ENCODE data around the gene HERC4.
"Not testable (repeated sequence)": the region's sequence is repeated elsewhere in the genome, so short reads cannot be mapped to it uniquely, and the experiment has no call there.

The HERC4 gene

DNA sequence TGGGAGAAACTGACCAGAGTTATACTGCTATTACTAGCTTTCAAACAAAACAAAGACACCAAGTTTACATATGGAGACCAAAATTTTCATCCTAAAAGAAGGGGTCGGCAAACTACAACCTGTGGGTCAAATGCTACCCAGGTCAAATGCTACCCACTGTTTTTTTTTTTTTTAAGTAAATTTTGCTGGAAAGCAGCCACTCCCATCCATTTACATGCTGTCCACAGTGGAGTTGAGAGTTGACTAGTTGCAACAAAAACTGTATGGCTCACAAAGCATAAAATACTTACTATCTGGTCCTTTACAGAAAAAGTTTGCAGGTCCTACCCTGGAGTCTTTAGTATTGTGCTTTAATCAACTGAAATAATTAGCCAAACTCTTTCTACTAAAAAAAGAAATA, 99.2 kb downstream of the HERC4 start:
- no peak for DNase-seq (ENCODE audit: extremely low read depth in 1 of 2, low read depth in 1 of 2)

DNA sequence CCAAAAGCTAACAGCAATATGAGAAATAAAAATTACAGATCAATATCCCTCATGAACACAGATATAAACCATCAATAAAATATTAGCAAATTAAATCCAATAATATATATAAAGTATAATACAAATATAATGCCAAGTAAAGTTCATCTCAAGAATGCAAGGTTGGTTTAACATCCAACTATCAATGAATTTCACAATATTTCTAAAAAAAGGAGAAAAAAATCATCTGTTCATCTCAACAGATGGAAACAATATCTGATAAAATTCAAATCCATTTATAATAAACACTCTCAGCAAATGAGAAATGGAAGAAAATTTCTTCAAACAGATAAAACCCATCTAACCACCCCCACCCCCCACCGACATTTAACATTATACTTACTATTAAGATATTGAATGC, 103.8 kb downstream of the HERC4 start:
- no peak for DNase-seq (ENCODE audit: extremely low read depth in 1 of 2, low read depth in 1 of 2)

DNA sequence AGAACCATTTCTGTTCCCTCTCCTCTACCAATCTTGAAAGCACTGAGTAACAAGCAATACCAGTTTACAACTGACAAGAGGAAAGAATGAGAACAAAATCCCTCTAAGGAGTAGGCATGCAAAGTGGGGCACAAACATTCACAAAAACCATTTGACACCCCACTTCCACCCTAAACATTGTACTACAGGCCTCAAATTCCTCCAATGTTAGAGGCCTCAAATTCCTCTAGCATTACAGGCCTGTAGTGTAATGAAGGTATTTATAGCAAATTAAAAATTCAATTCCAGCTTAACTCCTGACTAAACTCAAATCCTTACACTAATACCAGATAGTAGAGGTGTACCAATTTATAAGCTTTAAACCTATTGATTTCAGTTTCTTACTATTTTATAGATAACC, 105.2 kb downstream of the HERC4 start:
- no peak for DNase-seq (ENCODE audit: extremely low read depth in 1 of 2, low read depth in 1 of 2)

DNA sequence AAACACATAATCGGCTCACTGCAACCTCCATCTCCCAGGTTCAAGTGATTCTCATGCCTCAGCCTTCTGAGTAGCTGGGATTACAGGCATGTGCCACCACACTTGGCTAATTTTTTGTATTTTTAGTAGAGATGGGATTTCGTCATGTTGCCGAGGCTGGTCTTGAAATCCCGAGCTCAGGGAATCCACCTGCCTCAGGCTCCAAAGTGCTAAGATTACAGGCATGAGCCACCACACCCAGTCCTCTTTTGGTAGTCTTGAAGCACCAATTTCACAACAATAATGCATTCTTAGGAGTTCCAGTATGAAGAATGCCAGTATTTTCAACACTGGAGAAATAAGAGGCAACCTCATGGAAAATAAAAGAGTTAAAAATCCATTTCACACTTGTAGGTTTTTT, 109.0 kb downstream of the HERC4 start:
- DNase-seq (ENCODE audit: extremely low read depth in 1 of 2, low read depth in 1 of 2), result not testable (repeated sequence)

DNA sequence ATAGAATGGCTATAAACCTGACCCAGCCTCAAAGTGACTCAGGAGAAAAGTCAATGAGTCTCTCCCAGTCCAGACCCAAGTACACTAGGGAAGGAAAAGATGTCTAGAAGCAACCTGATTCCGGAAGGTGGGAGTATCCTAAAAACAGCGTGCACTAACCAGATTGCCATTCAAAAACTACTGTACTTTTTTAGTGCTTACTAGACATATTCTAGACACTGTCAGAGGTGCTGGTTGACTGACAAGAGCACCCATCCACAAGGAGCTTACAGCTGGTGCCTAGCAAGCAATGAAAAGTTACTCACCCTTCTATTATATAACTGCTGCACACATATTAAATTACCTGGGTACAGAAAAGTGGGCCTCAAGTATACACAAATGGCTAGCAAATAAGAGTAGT, 109.6 kb downstream of the HERC4 start:
- DNase-seq (ENCODE audit: extremely low read depth in 1 of 2, low read depth in 1 of 2), result no peak

DNA sequence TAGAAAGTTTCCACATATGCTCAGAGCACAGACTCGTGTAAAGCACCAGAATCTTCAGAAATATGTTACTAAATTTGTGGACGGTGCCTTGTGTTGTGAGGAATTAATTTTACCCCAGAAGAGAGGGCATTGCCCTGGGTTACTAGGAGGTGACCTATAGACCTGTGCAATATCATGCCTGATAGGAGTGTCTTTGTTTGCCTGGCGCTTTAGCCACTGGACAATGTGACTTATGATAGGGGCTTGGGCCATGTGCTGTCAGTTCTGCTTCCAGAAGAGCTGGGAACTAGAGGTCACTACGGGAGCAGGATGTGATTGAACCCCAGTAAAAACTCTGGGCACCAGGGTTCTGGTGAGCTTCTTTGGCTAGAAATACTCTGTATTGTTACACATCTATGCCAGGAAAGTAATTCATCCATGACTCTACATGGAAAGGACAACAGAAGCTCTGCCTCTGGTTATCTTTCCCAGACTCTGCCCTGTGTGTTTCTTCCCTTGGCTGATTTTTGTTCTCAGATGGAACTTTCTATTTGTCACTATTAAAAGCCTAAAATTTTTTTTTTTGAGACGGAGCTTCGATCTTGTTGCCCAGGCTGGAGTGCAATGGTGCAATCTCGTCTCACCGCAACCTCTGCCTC, 115.1 kb downstream of the HERC4 start:
- no peak for DNase-seq (ENCODE audit: extremely low read depth in 1 of 2, low read depth in 1 of 2)

DNA sequence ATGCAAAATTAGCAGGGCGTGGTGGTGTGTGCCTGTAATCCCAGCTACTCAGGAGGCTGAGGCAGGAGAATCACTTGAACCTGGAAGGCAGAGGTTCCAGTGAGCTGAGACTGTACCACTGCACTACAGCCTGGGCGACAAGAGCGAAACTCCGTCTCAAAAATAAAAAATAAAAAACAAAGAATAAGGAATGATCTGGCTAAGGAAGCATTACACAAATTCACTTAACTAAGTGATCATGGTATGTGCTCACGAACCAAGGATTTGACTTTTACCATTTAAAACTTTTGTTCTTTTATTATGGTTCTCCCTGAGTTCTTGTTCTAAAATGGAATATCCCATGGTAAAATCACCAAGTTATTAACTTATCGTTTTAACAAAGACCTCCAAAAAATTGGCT, 119.5 kb downstream of the HERC4 start:
- no peak for DNase-seq (ENCODE audit: extremely low read depth in 1 of 2, low read depth in 1 of 2)

DNA sequence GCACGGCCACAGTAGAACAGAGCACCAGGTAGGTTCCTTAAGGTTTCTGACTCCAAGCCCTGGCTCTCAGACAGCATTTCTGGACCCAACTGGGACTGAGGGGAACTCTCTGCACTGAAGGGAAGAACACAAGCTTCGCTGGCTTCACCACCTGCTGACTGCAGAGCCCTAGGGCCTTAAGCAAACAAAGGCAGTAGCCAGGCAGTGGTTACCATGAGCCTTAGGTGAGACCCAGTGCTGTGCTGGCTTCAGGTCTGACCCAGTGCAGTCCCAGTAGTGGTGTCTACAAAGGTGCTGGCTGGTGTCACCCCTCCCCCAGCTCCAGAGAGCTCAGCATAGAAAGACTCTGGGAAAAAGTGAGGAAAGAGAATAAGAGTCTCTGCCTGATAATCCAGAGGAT, 131.2 kb downstream of the HERC4 start:
- DNase-seq (ENCODE audit: extremely low read depth in 1 of 2, low read depth in 1 of 2), result no peak

DNA sequence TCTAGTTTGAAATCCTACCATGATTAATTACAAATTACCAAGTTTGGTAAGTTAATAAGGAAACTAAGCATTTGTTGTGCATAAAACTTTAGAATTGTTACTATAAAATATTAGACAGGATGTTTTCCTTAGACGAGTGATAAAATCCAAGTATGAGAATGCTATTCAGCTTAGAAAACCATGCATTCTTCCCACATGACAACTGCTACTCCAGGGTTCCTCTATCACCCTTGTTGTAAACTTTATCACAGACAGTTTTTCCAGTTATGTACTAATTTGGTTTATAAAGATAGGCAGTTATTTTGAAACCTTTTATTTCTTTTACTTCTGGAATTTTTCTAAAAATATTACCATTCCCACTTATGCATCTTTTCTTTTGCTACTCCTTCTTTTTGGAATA, 138.7 kb downstream of the HERC4 start:
- no peak for DNase-seq (ENCODE audit: extremely low read depth in 1 of 2, low read depth in 1 of 2)

DNA sequence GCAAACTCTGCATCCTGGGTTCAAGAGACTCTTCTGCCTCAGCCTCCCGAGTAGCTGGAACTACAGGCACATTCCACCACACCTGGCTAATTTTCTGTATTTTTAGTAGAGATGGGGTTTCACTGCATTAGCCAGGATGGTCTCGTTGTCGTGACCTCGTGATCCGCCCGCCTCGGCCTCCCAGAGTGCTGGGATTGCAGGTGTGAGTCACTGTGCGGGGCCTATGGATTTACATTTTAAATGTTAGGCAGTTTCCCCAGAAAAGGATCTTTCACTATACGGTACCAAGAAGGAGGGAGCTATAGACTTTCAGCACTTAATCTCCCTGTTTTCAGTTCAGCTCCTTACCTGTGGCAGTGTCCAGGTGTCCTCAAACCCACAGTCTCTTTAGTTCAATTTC, 139.9 kb downstream of the HERC4 start:
- DNase-seq (ENCODE audit: extremely low read depth in 1 of 2, low read depth in 1 of 2), result no peak

DNA sequence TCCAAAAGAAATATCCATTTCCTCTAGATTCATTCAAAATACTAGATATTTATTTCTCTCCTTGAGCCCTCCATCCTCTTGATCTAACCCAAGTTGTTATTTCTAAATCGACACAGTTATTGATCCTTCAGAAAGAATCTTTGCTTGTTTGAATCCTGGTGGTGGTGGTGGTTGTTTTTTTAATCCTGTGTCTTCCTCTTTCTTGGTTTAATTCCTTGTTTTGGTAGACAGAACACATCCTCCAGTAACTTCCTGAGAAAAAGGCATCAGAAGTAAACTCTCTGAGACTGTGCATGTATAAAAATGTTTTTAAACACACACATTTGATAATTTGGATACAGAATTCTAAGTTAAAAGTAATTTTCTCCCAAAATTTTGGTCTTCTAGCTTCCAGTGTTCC, 140.7 kb downstream of the HERC4 start:
- no peak for DNase-seq (ENCODE audit: extremely low read depth in 1 of 2, low read depth in 1 of 2)

DNA sequence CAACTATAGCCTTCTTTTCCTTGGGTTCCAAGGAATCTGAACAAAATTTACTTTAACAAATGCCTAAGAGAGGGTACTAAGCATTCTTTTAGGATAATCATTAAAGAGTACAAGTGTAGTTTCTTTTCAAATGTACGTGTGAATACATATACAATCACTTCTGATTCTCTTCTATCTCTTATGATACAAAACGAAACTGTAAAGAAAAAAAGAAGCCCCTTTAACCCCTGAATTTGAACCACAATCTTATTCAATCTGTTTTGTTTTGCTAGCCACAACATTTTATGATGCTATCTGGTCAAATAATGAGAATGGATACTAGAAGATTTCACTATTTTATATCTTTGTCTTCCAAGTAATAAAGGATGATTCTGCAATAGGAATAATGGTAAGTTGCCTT, 141.9 kb downstream of the HERC4 start:
- no peak for DNase-seq (ENCODE audit: extremely low read depth in 1 of 2, low read depth in 1 of 2)

DNA sequence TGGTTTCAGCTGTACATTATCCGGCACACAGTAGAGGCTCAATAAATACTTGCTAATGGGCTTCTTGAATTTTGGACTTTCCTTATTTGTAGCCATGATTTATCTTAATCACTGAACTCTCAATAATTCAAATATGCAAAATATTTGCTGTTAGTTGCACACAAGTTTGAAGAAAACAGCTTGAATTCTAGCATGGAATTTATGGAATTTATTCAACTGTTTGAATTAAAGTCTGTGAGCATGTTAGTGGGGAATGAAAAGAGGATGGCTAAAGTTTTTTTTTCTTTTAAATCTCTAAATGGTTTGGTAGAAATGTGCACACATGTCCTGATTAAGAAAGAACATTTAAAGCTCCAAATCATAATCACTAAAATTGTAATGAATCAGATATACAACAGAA, 148.1 kb downstream of the HERC4 start:
- no peak for DNase-seq (ENCODE audit: extremely low read depth in 1 of 2, low read depth in 1 of 2)

DNA sequence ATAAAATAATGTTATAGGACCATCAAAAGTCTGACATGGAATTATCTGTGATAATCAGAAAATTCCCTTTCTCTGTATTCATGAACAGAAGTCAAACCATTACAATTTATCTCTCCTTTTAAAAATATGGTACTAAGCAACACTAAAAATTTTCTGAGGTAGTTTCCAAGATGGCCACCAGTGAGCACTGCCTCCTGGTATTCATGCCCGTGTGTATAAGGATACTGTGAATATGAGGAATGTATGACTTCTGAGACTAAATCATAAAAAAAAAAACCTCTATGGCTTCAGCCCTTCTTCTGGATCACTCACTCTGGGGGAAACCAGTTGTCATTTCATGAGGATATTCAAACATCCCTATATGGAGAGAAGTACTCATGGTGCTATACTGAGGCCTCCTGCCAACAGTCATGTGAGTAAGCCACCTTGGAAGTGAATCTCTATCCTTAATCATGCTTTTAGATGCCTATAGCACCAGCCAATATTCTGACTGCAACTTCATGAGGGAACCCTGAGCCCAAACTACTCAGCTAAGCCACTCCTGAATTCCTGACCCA, 149.6 kb downstream of the HERC4 start:
- no peak for DNase-seq (ENCODE audit: extremely low read depth in 1 of 2, low read depth in 1 of 2)

DNA sequence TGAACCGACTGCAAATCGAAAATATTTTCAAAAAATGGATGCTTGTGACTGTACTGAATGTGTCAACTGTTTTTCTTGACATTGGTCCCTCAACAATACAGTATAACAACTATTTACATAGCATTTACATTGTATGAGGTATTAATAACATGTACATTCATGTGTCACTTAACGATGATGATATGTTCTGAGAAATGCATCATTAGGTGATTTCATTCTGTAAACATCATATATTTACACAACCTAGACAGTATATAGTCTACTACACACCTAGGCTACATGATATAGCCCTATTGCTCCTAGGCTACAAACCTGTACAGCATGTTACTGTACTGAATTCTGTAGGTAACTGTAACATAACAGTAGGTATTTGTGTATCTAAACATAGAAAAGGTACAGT, 150.9 kb downstream of the HERC4 start:
- no peak for DNase-seq (ENCODE audit: extremely low read depth in 1 of 2, low read depth in 1 of 2)

DNA sequence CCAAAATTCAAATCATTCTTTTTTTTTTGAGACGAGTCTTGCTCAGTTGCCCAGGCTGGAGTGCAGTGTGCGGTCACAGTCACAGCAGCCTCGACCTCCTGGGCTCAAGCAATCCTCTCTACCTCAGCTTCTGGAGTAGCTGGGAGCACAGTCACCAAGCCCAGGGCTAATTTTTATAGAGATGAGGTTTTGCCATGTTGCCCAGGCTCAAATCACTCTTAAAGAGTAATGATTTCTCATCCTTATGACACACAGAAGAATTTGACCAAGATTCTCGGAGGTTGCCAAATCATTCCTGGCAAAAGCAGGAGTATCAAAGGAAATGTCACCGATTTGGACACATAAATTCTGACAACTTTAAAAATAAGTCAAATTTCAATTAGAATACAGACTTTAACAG, 151.5 kb downstream of the HERC4 start:
- DNase-seq (ENCODE audit: extremely low read depth in 1 of 2, low read depth in 1 of 2), result no peak

DNA sequence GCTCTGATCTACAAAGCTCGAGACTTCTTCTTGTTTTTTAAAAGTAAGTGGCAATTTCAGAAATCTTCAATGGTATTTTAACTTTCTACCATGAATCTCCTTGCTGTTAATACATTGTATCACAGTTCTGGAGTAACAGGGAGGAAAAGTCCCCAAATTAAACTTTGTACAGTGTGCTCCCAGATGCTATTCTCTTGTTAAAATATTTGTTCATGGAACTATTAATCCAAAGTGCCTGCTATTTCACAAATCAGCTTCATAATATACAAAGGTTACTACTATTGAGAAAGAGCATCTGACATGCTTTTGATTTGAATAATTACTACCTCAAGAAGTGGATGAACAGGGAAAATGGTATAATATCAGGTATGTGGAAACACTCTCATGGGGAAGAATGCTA, 154.0 kb downstream of the HERC4 start:
- DNase-seq (ENCODE audit: extremely low read depth in 1 of 2, low read depth in 1 of 2), result no peak

DNA sequence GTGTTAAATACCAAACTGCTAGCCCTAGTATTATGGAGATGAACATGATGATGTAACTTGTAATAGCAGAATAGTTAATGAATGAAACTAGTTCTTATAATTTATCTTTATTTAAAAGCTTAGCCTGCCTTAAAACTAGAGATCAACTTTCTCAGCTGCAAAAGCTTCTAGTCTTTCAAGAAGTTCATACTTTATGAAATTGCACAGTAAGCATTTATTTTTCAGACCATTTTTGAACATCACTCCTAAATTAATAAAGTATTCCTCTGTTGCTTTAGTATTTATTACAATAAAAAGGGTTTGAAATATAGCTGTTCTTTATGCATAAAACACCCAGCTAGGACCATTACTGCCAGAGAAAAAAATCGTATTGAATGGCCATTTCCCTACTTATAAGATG, 157.4 kb downstream of the HERC4 start:
- DNase-seq (ENCODE audit: extremely low read depth in 1 of 2, low read depth in 1 of 2), result no peak

DNA sequence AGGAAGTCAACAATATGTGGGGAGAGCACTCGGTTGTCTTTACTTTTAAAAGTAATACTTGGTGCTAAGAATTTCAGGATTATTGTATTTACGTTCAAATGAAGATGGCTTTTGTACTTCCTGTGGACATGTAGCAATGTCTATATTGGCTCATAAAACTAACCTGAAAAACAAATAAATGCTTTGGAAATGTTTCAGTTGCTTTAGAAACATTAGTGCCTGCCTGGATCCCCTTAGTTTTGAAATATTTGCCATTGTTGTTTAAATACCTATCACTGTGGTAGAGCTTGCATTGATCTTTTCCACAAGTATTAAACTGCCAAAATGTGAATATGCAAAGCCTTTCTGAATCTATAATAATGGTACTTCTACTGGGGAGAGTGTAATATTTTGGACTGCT, 157.9 kb downstream of the HERC4 start:
- no peak for DNase-seq (ENCODE audit: extremely low read depth in 1 of 2, low read depth in 1 of 2)

DNA sequence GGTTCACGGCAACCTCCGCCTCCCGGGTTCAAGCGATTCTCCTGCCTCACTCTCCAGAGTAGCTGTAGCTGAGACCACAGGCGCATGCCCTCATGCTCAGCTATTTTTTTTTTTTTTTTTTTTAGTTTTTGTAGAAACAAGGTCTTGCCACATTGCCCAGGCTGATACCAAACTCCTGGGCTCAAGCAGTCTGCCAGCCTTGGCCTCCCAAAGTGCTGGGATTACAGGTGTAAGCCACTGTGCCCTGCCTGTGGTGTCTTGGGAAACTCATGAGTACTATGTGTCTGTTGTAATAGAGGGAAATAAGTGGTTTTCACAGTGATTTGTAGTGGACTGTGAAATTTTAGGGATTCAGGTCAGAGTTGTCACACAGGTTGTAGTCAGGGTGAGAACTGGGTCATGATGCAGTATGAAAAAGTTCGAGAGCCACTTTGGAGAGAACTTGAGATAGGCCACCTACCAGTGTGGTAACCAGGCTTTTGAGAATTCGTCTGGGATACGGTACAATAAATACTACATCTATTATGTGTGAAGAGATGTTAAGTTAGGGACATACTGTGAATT, 160.2 kb downstream of the HERC4 start:
- no peak for DNase-seq (ENCODE audit: extremely low read depth in 1 of 2, low read depth in 1 of 2)

DNA sequence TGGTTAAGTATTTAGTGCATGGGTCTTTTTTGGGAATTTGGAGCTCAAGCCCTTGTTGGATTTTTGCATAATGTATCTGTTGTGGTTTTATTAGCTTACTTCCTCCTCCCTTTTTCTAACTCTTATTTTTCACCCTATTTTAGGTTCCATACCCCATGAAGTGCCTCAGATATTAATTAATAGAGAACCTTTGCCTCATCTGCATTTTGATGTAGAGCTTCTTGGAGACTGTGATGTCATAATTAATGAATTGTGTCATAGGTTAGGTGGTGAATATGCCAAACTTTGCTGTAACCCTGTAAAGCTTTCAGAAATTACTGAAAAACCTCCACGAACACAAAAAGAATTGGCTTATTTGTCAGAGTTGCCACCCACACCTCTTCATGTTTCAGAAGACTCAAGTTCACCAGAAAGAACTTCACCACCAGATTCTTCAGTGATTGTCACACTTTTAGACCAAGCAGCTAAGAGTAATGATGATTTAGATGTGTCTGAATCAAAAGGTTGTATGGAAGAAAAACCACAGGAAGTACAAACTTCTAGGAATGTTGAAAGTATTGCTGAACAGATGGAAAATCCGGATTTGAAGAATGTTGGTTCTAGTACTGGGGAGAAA, 162.6 kb downstream of the HERC4 start:
- DNase-seq (ENCODE audit: extremely low read depth in 1 of 2, low read depth in 1 of 2), result no peak

DNA sequence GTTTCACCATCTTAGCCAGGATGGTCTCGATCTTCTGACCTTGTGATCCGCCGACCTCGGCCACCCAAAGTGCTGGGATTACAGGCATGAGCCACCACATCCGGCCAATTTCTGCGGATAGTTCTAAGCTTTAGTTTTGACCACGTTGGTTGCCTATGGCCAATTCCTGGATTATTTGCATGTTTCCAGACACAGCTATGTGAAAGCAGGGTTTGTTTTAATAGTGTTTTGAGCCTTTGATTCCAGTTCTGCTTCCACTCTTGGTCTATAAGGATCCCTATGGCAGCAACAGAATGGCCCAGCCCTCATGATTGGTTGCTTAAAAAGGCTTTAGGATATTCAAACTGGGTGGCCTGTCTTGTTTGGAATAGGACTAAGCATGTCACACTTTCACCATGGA, 171.5 kb downstream of the HERC4 start:
- DNase-seq (ENCODE audit: extremely low read depth in 1 of 2, low read depth in 1 of 2), result no peak

DNA sequence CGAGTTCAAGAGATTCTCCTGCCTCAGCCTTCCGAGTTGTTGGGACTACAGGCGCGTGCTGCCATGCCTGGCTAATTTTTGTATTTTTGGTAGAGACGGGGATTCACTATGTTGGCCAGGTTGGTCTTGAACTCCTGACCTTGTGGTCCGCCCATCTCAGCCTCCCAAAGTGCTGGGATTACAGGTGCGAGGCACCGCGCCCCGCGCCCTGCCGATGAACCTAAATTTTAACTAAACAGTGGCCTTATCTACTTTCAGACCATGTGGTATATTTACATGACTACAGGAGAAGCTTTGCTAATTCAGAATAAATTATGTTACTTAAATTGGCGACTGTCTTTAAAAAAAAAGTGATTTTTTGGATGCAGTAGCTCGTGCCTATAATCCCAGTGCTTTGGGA, 181.4 kb downstream of the HERC4 start:
- DNase-seq (ENCODE audit: extremely low read depth in 1 of 2, low read depth in 1 of 2), result no peak

All from stimulated activated CD8-positive, alpha-beta memory T cell treated with anti-CD3 and anti-CD28 coated beads, Interleukin-7, amount 100 ng/mL, for 48 hours (primary cell).